ENCODE results near the gene CYP27A1.
A peak's percentile ranks its signal among the peaks of the same experiment; 100 is the strongest.
"Not testable (repeated sequence)": the region's sequence is repeated elsewhere in the genome, so short reads cannot be mapped to it uniquely, and the experiment has no call there.

CYP27A1 gene

DNA sequence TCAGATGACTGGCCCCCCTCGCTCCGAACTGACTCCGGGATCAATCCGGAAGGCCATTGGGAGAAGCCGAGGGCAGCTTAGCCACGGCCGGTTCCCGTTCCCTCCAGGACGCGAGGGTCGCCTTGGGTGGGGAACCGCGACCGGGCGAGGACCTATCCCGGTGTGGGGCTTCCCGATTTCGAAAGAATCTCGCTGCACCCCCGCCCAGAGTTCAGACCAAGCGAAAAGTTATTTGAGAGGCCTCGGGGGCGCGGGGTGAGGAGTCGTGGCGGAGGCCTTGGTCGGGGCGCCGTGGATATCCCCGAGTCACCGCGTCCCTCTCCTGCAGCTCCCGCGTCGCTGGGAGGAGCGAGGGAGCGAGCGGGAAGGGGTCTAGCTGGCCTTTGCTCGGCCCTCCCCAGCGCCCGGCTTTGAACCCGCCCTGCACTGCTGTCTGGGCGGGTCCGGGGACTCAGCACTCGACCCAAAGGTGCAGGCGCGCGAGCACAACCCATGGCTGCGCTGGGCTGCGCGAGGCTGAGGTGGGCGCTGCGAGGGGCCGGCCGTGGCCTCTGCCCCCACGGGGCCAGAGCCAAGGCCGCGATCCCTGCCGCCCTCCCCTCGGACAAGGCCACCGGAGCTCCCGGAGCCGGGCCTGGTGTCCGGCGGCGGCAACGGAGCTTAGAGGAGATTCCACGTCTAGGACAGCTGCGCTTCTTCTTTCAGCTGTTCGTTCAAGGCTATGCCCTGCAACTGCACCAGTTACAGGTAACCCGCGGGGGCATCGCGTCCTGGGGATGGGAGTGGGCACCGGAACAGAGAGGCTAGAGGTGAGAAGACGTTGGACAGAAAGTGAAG, at the start of gene CYP27A1:
CYP27A1 (plus strand) TSS at position 457 of the 837 bp plus-strand sequence; CDS start at position 493, 36 bp downstream.
- DNase-seq (ENCODE audit: low spot score): peak; percentile 70

- DNase-seq (ENCODE audit: low spot score): no peak
Observed at GRCh38 chr2:218732761-218733158, 49.2 kb upstream of the CYP27A1 start.

DNA sequence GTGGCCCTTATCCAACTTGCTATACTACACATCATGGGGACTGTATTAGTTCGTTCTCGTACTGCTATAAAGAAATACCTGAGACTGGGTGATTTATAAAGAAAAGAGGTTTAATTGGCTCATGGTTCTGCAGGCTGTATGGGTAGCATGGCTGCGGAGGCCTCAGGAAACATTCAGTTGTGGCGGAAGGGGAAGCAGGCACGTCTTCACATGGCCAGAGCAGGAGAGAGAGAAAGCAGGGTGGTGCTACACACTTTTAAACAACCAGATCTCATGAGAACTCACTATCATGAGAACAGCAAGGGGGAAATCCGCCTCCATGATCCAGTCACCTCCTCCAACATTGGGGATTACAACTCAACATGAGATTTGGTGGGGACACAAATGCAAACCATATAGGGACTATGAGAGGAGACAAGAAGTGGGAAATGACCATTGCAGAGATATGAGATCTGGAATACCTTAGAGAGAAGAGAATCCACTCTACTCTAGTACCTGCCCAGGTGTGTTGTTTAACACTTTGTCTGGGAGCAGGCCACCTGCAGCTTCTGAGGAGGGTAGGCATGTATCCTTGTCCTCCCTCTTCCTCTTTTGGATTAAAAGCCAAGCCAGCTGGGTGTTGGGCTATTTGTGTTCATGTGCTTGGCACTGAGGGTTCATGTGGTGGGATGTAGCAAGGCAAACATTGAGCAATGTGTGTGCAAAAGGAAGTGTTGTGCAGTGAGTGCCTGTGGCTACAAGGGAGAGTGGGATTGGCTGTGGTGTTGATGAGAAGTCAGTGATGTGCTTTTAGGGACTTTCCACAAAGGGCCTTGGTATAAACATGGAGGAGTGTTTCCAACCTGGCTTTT, 48.6 kb upstream of the CYP27A1 start:
- DNase-seq (ENCODE audit: low spot score): no peak

DNA sequence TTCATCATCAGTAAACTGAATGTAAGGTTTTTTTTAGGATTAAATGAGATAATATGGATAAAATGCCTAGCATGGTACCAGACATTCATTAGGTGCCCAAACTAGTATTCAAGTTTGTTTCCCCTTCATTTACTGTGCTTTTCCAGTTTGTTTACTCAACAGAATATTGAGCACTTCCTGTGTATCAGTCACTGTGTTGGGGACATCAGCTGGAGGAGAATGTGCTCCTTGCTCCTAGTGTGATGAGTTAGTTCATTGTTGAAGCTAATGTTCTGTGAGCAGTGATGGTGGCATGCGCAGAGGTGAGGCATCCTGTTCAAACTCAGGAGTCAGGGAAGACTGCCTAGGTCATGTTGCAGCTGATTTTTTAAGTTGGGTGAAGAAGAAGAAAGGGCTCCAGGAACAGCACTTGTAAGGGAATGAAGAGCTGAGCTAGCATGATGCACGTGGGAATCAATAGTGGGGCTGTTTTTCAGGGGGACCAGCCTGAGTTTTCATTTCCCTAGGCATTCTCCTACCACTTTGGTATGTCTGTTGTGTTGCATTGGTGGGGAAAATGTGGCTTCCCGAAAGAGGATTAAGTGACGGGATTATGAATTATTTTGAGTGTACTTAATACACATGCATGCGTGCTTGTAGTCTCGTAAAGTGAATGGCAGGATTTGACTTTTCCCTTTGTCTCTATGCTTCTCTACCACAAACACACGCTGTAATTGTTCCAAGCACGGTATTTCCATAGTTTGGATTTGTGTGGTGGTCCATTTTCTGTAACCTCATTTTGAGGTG, 47.6 kb upstream of the CYP27A1 start:
- DNase-seq (ENCODE audit: low spot score): no peak

GRCh38 chr2:218736531-218736930, 45.4 kb upstream of the CYP27A1 start:
- DNase-seq (ENCODE audit: low spot score): no peak

DNA sequence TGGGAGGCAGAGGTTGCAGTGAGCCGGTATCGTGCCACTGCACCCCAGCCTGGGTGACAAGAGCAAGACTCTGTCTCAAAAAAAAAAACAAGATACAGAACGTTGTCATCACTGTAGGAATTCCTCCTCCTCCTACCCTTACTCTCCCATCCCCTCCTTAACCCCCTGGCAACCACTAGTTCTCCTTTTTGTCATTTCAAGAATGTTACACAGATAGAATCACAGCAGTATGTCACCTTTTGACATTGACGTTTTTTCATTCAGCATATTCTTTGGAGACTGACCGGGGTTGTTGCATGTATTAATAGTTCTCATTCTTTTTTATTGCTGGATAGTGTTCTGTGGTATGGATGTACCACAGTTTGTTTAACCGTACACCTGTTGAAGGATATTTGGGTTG, 38.9 kb upstream of the CYP27A1 start:
- DNase-seq (ENCODE audit: low spot score): no peak

- no peak for DNase-seq (ENCODE audit: low spot score)
Observed at GRCh38 chr2:218744615-218745014, 37.3 kb upstream of the CYP27A1 start.

- no peak for DNase-seq (ENCODE audit: low spot score)
Observed at GRCh38 chr2:218745160-218745558, 36.8 kb upstream of the CYP27A1 start.

- no peak for DNase-seq (ENCODE audit: low spot score)
Observed at GRCh38 chr2:218745559-218746469, 36.1 kb upstream of the CYP27A1 start.

- DNase-seq (ENCODE audit: low spot score): no peak
Observed at GRCh38 chr2:218746470-218746795, 35.5 kb upstream of the CYP27A1 start.

DNA sequence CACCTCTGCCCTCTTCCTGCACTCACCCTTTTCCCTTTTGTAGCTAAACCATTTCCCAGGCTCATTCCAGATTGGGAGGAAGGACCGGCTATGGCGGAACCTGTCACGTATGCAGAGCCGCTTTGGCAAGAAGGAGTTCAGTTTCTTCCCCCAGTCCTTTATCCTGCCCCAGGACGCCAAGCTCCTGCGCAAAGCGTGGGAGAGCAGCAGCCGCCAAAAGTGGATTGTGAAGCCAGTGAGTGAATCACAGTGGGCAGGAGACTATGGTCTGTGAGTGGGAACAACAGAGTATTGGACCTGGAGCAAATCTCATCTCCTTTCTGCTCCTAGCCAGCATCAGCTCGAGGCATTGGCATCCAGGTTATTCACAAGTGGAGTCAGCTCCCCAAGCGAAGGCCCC, 35.0 kb upstream of the CYP27A1 start:
- no peak for DNase-seq (ENCODE audit: low spot score)

- no peak for DNase-seq (ENCODE audit: low spot score)
Observed at GRCh38 chr2:218748741-218749441, 33.1 kb upstream of the CYP27A1 start.

DNA sequence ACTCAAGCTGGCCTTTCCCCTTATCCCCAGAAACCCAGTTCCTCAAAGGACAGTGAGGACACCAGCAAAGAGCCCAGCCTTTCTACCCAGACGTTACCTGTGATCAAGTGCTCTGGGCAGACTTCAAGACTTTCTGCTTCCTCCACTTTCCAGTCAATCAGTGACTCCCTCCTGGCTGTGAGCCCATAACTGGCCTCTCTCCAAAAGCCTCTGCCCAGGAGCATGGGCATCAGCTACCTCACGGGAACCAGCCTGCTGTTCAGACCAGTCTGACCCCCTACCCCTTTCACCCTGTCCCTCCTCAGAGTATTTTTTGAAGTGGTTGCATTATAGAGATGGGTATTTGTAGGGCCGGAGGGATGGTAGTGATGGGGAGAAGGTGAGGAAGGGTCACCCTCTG, 27.7 kb upstream of the CYP27A1 start:
- no peak for DNase-seq (ENCODE audit: low spot score)

GRCh38 chr2:218754781-218755180, 27.2 kb upstream of the CYP27A1 start:
- no peak for DNase-seq (ENCODE audit: low spot score)

DNA sequence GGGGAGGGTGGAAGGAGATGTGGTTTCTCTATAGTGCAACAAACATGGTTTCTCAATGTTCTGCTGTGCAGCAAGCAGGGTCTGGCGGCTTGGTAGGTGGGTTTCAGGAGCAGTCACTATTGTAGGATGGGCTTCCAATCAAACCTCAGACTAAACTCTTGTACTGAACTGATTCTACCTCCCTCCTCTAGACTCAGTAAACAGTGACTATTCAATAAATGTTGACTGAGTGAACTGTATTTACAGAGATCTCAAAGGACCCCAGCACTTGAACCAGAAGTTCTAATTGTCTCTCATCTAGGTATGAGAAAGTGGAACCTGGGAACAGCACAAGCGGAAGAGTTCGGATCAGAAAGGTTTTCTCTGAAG, 26.8 kb upstream of the CYP27A1 start:
- DNase-seq (ENCODE audit: low spot score): no peak

GRCh38 chr2:218755567-218756404, 26.2 kb upstream of the CYP27A1 start:
- no peak for DNase-seq (ENCODE audit: low spot score)

- DNase-seq (ENCODE audit: low spot score): no peak
Observed at GRCh38 chr2:218756599-218757377, 25.2 kb upstream of the CYP27A1 start.

DNA sequence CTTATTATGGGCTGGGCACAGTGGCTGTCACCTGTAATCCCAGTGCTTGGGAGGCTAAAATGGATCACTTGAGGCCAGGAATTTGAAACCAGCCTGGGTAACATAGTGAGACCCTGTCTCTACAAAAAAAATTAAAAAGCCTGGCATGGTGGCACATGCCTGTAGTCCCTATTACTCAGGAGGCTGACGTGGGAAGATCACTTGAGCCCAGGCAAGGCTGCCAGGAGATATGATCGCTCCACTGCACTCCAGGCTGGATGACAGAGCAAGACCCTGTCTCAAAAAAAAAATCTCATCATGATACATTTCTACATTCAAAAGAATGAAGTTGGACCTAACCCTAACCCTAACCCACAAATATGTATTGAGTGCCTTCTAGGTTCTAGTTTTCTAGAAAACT, 20.2 kb upstream of the CYP27A1 start:
- DNase-seq (ENCODE audit: low spot score): no peak

- DNase-seq (ENCODE audit: low spot score): not testable (repeated sequence)
Observed at GRCh38 chr2:218772759-218773158, 9.2 kb upstream of the CYP27A1 start.

Data from ecto neural progenitor cell (in vitro differentiated cells).